ENCODE measurements around the gene AMOTL1. TPM values are rescaled to one million over a fixed set of nuclear protein-coding genes. Genes with fewer than 3 reads are reported as not detected.

AMOTL1 gene
- total RNA-seq, 1 donor from 2014 or later, result 32.6 TPM

- Histone ChIP-seq H3K4me1 (peaks cover 0 to 7% of the 10 kb centered on the region in 2 donors), H3K27ac (no peak overlapping the region), H3K27me3 (no peaks in the 10 kb centered on the region), H3K4me3 (no peak overlapping the region), H3K9me3 (no peaks in the 10 kb centered on the region), H3K36me3 (peaks cover 60 to 81% of the 10 kb centered on the region in 2 donors)
- intact Hi-C loops (cut with DNase I), result no loop called here
- TF ChIP-seq CTCF (IDR thresholded peaks at IDR 0.05), result no peak
- DNase-seq (ENCODE audit: low spot score in 2 of 2), result no peak
Observed at GRCh38 chr11:94869186-94869585, 101.0 kb downstream of the AMOTL1 start.

GRCh38 chr11:94870422-94870821 is 102.3 kb downstream of the AMOTL1 start:
- no peaks in the 10 kb centered on the region for H3K9me3 ChIP-seq
- intact Hi-C loops (cut with DNase I), result loop anchor here (2.0 kb wide), 1 partner anchor 130 kb away; no protein-coding TSS in a partner anchor
- no peaks in the 10 kb centered on the region for H3K27me3 ChIP-seq
- DNase-seq (ENCODE audit: low spot score in 2 of 2), result no peak
- peaks cover 54 to 69% of the 10 kb centered on the region in 2 donors for H3K36me3 ChIP-seq
- no peak overlapping the region for H3K27ac ChIP-seq
- no peak overlapping the region for H3K4me3 ChIP-seq
- peaks cover 0 to 11% of the 10 kb centered on the region in 2 donors for H3K4me1 ChIP-seq
- no peak for TF ChIP-seq CTCF (IDR thresholded peaks at IDR 0.05)

GRCh38 chr11:94871491-94872185 is 103.5 kb downstream of the AMOTL1 start:
- no peak overlapping the region for H3K27ac ChIP-seq
- no peaks in the 10 kb centered on the region for H3K27me3 ChIP-seq
- H3K36me3 ChIP-seq, result peaks cover 43 to 57% of the 10 kb centered on the region in 2 donors
- peaks cover 0 to 17% of the 10 kb centered on the region in 2 donors for H3K4me1 ChIP-seq
- no peak overlapping the region for H3K4me3 ChIP-seq
- no peaks in the 10 kb centered on the region for H3K9me3 ChIP-seq
- no peak for DNase-seq (ENCODE audit: low spot score in 2 of 2)
- TF ChIP-seq CTCF (IDR thresholded peaks at IDR 0.05), result no peak
- intact Hi-C loops (cut with DNase I), result loop anchor here (2.0 kb wide), 1 partner anchor 131 kb away; no protein-coding TSS in a partner anchor

- intact Hi-C loops (cut with DNase I), result no loop called here
- Histone ChIP-seq H3K27ac (peak overlapping the region; percentile 26 to 41), H3K4me1 (peaks cover 3 to 21% of the 10 kb centered on the region in 2 donors), H3K27me3 (no peaks in the 10 kb centered on the region), H3K36me3 (peaks cover 36 to 53% of the 10 kb centered on the region in 2 donors), H3K9me3 (no peaks in the 10 kb centered on the region), H3K4me3 (no peak overlapping the region)
- TF ChIP-seq CTCF (IDR thresholded peaks at IDR 0.05), result peak in 1 of 3 experiments; percentile 14
- no peak for DNase-seq (ENCODE audit: low spot score in 2 of 2)
Observed at GRCh38 chr11:94873916-94874540, 105.9 kb downstream of the AMOTL1 start.

GRCh38 chr11:94876222-94876621 is 108.1 kb downstream of the AMOTL1 start:
- H3K36me3 ChIP-seq, result peaks cover 19 to 42% of the 10 kb centered on the region in 2 donors
- peak overlapping the region; percentile 54 to 72 for H3K27ac ChIP-seq
- peaks cover 3 to 21% of the 10 kb centered on the region in 2 donors for H3K4me1 ChIP-seq
- intact Hi-C loops (cut with DNase I), result no loop called here
- no peaks in the 10 kb centered on the region for H3K9me3 ChIP-seq
- H3K4me3 ChIP-seq, result no peak overlapping the region
- no peaks in the 10 kb centered on the region for H3K27me3 ChIP-seq
- TF ChIP-seq CTCF (IDR thresholded peaks at IDR 0.05), result no peak
- no peak for DNase-seq (ENCODE audit: low spot score in 2 of 2)
